GM12875 (cell line): ENCODE results near the gene PC.

ENCODE experiments used
- H3K4me3 ChIP-seq: one replicate; pipeline ENCODE4 v1.5.1; 2011; ENCODE audit warnings: low read depth, low read length, control low read depth
- TF ChIP-seq, protein P1 (sequence below): IDR thresholded peaks from 2 replicates; pipeline ENCODE4 v1.5.1; 2011; ENCODE audit warnings: low read depth, mild to moderate bottlenecking, control low read depth, inconsistent platforms, low read length, moderate library complexity, borderline replicate concordance; ENCODE audit not compliant: insufficient read depth

Gene PC

GRCh38 chr11:66907751-66908630 lies 50.2 kb downstream of the PC start:
- TF ChIP-seq, protein P1, sequence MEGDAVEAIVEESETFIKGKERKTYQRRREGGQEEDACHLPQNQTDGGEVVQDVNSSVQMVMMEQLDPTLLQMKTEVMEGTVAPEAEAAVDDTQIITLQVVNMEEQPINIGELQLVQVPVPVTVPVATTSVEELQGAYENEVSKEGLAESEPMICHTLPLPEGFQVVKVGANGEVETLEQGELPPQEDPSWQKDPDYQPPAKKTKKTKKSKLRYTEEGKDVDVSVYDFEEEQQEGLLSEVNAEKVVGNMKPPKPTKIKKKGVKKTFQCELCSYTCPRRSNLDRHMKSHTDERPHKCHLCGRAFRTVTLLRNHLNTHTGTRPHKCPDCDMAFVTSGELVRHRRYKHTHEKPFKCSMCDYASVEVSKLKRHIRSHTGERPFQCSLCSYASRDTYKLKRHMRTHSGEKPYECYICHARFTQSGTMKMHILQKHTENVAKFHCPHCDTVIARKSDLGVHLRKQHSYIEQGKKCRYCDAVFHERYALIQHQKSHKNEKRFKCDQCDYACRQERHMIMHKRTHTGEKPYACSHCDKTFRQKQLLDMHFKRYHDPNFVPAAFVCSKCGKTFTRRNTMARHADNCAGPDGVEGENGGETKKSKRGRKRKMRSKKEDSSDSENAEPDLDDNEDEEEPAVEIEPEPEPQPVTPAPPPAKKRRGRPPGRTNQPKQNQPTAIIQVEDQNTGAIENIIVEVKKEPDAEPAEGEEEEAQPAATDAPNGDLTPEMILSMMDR: no peak
- H3K4me3 ChIP-seq: no peak overlapping the region

GRCh38 chr11:66906061-66906733 lies 52.0 kb downstream of the PC start:
- H3K4me3 ChIP-seq: no peak overlapping the region
- TF ChIP-seq, protein P1: no peak

- H3K4me3 ChIP-seq: no peak overlapping the region
- TF ChIP-seq, protein P1: no peak
Measured at GRCh38 chr11:66905631-66906030, 52.6 kb downstream of the PC start.

DNA sequence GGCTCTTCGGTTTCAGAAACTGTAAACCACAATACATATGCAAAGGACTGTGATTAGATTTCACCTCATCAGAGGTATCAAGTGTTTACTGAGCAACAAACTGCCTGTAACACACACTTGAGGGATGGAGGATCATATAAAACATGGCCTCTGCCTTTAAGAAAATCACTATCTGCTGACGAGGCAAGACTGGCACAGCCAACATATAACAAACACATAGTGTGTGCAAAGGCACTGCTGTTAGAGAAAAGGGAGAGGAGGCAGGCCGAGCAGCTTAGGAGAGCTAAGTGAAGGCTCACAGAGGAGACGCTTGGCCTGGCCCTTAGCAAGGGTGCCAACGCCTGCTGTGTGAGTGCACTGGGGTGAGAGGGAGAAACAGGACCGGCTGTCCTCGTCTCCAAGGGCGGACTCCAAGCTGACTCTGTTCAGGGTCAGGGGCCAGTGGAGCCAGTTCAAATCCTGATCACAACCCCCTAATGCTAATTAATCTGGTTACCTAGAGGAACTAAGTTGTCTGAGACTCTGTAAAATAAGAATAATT lies 53.1 kb downstream of the PC start:
- TF ChIP-seq, protein P1: no peak
- no peak overlapping the region for H3K4me3 ChIP-seq

DNA sequence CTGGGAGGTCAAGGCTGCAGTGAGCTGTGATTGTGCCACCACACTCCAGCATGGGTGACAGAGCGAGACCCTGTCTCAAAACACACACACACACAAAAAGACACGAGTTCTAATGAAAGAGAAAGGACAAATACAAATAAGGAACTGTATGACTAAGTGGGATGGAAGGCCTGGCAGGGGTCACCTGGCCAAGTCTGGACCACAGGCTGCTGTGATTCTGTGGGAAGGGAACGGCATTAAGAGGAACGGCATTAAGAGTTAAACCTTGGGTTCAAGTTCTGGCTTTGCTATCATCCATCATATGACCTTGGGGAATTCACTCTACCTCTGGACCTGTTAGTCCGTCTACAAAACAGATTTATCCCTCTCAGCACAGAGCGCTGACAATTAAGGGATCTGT lies 53.6 kb downstream of the PC start:
- TF ChIP-seq, protein P1: no peak
- H3K4me3 ChIP-seq: no peak overlapping the region

GRCh38 chr11:66904055-66904454 lies 54.1 kb downstream of the PC start:
- no peak overlapping the region for H3K4me3 ChIP-seq
- TF ChIP-seq, protein P1: no peak
